NCI-H82 (cell line): ENCODE results near the gene LEAP2.

Experiments
- DNase-seq: peaks from one replicate; lab custom pipeline; 2025; lab: John Stamatoyannopoulos, UW

Gene LEAP2

DNA sequence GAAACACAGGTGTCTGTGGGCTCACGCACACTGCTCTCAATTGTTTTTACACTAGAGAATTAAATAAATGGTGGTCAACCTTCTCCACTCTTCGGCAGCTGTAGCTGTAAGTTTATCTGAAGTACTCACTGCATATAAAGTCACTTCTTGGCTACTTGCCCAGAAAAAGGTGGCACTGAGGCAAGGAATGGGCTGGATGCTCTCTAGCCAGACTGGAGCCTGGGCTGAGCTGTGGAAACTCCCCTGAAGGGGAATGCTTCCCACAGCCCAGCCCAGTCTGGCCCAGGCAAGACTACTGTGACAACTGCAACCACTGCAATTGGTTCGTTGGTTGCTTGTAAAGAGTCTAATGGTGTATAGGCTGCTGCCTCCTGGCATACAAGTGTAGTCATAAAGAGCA lies 4.5 kb downstream of the LEAP2 start:
- peak; percentile 14 for DNase-seq

DNA sequence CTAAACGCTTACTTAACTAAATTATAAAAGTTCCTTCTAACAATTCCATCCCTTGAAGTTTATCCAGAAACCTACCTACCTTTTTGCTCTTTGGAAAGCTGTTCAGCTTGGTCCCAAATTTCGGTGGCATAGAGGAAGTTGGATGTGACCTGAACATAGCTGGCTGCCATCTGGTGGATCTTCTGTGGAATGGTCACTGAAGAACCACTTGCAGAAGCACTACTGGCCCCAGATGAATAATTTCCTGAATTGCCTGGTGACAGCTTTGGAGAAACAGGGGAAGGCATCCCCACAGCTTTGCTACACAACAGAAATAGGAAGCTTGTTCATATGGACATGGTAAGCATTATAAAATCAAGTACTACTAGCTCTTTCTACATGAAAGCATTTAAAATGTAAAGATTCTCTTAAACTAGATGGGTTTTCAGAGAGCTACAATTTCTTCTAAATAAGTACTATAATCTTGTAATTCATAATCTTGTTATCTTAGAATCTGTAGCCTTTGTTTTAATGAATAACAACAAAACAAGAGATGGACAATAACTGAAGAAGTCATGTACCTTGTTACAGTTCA lies 9.9 kb downstream of the LEAP2 start:
- peak; percentile 74 for DNase-seq

DNA sequence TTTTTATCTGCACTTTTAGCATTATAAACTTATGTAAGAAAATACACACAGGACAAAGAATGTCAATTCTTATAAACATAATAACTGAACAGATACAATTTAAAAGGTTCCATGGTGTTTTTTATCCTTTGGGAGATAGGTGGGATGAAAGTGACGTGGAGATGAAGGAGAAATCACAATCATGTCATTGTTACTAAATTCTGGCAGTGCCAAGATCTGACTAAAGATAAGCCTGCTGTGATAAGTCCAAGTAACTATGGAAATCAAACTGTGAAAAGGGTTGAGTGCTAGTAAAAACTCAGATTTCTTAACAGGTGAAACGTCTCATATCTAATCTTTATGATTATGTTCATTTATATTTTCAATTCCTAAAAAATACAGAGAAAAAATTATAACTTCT lies 11.1 kb downstream of the LEAP2 start:
- no peak for DNase-seq

DNA sequence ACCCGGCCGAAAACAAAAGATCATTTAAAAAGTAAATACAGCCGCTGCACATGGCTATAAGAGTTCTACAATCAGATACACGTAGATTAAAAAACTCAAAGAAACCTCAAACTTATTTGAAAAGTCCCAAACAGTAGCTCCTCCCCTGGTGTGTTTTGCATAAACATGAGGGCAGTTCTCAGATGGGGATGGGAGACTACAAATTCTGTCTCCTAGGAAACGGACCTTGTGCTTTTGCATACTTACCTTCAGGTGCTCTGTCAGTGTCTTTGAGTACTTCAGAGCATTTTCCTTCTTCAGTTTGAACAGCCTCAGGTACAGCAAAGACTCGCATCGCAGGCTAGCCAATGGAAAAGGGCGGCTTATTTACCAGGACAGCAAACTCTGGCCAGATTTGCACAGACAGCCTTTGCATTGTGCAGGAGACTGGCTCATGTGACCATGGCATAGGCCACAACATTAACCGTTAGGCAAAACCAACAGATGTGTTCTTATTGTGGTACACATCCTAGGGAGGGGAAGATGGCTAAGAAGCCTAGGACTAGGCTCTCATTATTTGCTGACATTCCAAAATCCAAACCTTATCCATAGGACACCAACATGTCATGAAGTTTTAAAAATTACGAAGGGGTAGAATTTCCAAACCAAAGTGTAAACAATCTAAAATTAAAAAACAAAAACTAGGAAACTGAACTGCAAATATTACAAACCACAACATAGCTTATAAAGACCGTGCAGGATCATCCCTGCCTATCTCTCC lies 12.8 kb downstream of the LEAP2 start:
- DNase-seq, result no peak

DNA sequence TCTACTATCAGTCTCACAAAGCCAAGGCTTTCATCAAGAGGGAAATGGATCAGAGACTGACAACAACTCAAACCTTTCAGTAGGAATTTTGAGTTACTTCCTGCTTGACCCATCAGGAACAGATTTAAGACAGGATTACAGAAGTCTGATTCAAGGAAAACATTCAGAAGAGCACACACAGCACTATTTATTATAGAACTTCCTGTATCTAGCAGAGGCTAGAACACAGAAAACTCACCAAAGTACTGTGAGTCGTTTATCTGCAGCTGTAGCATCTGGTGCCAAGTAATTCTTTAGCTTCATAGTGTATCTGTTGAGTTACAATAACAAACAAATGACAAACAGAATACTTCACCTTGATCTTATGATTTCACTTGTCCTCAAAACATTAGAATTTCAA lies 13.8 kb downstream of the LEAP2 start:
- DNase-seq, result no peak

DNA sequence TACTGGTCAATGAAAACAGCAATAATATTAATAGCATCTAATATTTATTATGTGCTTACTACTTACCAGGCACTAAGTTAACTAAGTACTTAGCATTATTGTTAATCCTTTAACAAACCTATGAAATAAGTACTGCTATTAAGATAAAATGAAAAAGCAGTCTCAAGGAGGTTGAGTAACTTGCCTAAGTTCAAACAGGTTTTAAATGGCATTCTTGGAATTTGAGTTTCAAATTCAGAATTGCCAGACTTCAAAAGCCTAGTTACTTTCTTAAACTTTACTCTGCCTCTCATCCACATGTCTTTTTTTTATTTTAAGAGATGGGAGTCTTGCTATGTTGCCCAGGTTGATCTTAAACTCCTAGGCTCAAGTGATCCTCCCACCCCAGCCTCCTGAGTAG lies 16.0 kb downstream of the LEAP2 start:
- DNase-seq, result no peak

DNA sequence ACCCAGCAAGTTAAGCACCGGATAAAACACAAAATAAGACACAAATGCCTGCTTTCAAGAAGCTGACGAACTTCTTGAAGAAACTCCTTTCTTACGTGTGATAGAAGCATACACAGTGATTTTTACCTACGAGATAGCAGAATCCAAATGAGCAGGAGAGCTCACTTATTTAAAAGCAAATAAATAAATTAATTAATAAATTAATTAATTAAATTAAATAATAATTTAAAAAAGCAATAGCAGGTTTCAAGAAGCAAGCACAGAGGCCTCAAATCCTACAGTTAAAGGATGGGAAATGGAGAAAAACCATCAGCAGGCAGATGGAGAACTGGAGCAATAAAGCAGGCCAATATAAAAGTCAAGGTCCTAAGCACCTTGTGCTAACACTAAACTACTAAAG lies 17.3 kb downstream of the LEAP2 start:
- DNase-seq, result no peak

DNA sequence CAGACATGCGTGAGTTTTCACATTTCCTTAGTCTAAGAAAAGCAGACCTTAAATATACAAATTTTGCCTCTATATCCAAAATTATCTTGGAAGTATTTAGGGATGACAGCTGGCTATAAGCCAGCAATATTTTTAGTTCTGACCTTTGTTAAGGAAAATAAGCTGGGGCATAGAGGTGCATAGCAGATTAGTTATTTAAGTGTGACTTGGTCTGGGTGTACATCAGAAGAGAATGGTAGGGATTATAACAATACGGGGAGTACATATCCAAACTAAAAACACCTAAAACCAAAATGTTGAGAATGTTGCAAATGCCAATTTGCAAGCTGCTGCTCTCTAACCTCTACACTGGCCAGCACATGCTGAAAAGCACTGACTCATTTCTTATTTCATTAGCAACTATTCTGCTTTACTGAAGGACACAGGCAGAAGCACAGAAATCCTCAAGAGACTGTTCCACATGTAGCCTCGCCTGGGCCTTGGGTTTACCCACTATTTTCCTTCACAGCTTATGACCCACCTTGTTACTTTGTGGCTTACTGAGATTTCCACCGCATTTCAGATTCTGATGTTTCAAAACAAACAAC lies 22.3 kb downstream of the LEAP2 start:
- DNase-seq, result no peak

DNA sequence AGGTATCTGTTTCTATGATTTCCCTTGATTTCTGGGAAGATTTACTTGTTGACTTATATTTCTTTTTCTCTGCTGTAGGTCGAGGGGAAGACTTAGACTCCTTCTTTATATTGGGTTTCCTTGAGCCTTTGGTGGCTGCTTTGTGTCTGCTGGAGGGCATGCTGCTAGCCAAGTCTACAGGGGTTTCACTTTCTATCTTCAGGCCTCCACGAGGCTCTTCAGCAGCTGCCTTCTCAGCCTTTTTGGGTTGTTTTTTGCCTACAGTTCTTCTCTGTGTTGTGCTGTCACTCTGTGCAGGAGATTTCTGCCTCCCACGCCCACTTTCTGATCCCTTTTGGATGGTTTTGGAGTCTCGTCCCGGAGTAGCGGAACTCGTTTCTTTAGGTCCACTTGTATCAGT lies 23.2 kb downstream of the LEAP2 start:
- no peak for DNase-seq

DNA sequence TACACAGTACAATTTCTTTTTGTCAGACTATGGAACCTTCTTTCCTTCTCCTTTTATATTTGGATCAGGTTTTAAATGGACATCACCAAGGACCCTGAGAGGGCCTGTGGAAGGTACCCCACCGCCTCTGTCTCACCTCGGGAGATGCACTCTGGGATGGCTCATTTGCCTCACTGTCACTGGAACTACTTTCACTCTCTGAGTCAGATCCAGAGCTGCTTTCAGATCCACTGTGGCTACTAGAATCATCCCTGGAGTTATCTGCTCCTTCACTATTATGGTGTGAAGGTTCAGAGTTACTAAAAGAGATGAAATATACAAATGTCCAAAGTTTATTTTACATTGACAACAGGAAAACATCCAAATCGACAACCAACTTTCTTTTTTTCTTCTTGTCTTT lies 24.6 kb downstream of the LEAP2 start:
- DNase-seq, result no peak

DNA sequence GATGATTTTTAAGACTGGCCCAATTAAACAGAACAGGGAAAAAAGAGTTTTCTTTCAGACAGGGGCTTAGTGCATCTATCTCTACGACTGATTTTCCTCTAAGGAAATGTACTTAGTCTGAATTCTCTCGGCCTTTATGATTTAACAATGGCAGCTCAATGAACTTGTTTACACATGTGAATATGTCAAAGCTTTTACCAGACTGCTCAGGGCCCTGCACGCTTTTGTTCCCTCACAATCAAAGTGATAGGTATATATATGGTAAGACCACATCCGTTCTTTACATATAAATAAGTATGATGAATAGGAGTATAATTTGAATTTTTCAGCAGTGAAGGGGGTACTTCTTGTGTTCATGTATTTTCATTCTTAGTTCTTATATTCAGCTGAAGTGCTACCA lies 27.6 kb downstream of the LEAP2 start:
- DNase-seq, result no peak

DNA sequence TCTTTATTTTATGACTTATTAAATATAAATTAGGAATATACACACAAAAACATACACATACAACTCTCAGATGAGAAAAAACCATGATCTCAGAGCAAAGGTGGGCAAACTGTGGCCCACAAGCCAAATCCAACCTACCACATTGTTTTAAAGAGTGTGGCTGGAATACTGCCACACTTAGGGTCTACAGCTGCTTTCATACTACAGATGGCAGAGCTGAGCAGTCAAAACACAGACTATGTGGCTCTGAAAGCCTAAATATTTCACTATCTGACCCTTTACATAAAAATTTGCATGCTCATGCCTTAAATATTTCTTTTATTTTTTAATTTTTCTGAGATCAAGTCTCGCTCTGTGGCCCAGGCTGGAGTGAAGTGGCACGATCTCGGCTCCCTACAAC lies 28.3 kb downstream of the LEAP2 start:
- DNase-seq, result no peak

DNA sequence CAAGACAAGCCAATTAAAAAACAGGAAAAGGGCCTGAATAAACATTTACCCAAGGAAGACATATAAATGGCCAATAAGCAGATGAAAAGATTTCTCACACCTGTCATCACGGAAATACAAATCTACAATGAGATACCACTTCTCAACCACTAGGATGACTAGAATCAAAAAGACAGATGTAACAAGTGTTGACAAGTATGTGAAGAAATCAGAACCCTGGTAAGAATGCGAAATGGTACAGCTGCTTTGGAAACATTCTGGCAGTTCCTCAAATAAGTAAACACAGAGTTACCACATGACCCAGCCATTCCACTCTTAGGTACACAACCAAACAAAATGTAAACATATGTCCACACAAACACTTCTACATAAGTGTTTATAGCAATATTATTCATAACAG lies 32.5 kb downstream of the LEAP2 start:
- no peak for DNase-seq

DNA sequence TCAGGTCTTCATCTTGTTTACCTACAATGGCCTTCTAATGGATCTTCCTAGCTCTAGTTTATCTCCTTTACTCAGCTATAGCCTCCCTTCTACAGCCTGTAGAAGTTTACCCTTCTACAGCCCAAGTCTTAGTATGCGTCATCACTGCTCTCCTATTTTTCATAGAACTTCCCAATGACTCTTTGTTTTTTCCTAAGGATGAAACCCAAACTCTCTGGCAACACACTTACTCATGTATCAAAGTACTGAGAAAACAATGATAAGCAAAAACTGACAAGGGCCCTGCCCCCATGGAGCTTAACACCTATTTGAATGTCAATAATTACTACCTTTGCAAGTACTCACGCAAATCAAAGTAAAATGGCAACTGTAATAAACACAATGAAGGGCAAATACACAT lies 33.7 kb downstream of the LEAP2 start:
- DNase-seq, result no peak

DNA sequence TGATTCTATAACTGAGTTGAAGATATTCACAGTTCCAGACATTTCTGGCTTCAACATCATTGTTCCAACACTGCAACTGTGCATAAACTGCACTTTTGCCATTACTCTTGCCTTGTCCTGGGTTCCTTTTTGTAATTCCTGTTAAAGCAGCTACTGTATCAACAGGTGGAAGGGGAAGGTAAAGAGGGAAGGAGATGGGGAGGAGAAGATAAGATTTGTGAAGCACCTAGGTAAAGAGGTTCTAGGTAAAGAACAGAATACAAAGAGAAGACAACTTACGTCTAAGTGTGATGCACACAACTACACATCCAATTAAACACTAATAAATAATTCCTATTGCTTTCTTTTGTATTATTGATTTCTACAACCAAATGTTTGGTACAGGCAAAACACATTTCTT lies 36.2 kb downstream of the LEAP2 start:
- no peak for DNase-seq

DNA sequence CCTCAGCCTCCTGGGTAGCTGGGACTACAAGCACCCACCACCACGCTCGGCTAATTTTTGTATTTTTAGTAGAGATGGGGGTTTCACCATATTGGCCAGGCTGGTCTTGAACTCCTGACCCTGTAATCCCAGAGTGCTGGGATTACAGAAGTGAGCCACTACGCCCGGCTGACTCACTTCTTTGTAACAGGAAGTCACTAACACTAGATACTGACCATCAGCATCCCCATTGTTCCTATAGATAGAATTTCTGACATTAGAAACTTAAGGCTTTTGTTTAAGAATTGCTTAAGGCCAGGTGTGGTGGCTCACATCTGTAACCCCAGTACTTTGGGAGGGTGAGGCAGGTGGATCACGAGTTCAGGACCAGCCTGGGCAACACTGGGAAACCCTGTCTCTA lies 42.2 kb downstream of the LEAP2 start:
- no peak for DNase-seq

DNA sequence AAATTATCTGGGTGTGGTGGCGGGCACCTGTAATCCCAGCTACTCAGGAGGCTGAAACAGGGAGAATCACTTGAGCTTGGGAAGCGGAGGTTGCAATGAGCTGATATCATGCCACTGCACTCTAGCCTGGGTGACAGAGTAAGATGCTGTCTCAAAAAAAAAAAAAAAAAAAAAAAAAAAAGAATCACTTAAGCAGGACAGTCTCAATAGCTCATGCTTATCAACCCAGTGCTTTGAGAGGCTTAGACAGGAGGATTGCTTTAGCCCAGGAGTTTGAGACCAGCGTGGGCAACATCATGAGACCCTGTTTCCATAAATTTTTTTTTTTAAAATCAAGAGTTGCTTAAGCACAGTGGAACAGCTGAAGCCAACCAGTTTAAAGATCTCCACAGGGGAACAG lies 42.6 kb downstream of the LEAP2 start:
- no peak for DNase-seq
